ENCODE data around the gene KATNB1.

DNA sequence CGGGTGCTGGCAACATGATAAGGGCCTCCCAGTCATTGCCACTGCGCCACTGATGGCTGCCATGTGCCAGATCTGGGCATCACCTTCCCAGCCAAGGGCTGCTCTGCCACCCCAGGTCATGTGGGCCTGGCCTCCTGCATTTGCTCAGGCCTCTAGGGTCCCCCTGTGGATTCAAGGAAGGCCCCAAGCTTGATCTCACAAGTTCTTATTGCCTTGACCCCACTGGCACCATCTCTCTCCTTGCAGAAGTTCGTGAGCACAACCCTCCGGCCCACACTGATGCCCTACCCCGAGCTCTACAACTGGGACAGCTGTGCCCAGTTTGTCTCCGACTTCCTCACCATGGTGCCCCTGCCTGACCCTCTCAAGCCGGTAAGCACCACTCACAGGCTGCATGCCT lies 35.7 kb upstream of the KATNB1 start:
- TF ChIP-seq TAF1 (IDR thresholded peaks at IDR 0.05; ENCODE audit: borderline replicate concordance, insufficient read depth, low read length) = no peak
- TF ChIP-seq POLR2AphosphoS5 (IDR thresholded peaks at IDR 0.05; ENCODE audit: low read depth, low read length) = no peak

Data from PFSK-1 (cell line).